DMS153 treated with DMSO at 0.1 percent for 48 hours (cell line): ENCODE measurements around the gene LIN9.
A peak's percentile ranks its signal among the peaks of the same experiment; 100 is the strongest.
"Not testable (repeated sequence)": the region's sequence is repeated elsewhere in the genome, so short reads cannot be mapped to it uniquely, and the experiment has no call there.

ENCODE experiments used
- DNase-seq: peaks from one replicate; lab custom pipeline; 2025; ENCODE audit not compliant: unreplicated experiment; lab: John Stamatoyannopoulos, UW

LIN9 gene

GRCh38 chr1:226216056-226216455 is 92.9 kb downstream of the LIN9 start:
- DNase-seq, result no peak

GRCh38 chr1:226215239-226215638 is 93.7 kb downstream of the LIN9 start:
- DNase-seq, result no peak

- no peak for DNase-seq
These were observed 96.4 kb downstream of the LIN9 start for GRCh38 chr1:226212545-226212944.

- no peak for DNase-seq
These were observed 97.7 kb downstream of the LIN9 start for GRCh38 chr1:226211181-226211821.

- DNase-seq, result no peak
These were observed 98.3 kb downstream of the LIN9 start for GRCh38 chr1:226210571-226211176.

- no peak for DNase-seq
These were observed 99.5 kb downstream of the LIN9 start for GRCh38 chr1:226209307-226210059.

GRCh38 chr1:226207048-226207447 is 101.9 kb downstream of the LIN9 start:
- no peak for DNase-seq

GRCh38 chr1:226204198-226204597 is 104.8 kb downstream of the LIN9 start:
- DNase-seq, result no peak

GRCh38 chr1:226203655-226204054 is 105.3 kb downstream of the LIN9 start:
- no peak for DNase-seq

- DNase-seq, result no peak
These were observed 105.7 kb downstream of the LIN9 start for GRCh38 chr1:226203240-226203639.

GRCh38 chr1:226202666-226203065 is 106.3 kb downstream of the LIN9 start:
- DNase-seq, result not testable (repeated sequence)

GRCh38 chr1:226202246-226202645 is 106.7 kb downstream of the LIN9 start:
- no peak for DNase-seq

GRCh38 chr1:226201029-226201593 is 107.9 kb downstream of the LIN9 start:
- no peak for DNase-seq

GRCh38 chr1:226199971-226200370 is 109.0 kb downstream of the LIN9 start:
- no peak for DNase-seq

- no peak for DNase-seq
These were observed 113.8 kb downstream of the LIN9 start for GRCh38 chr1:226195144-226195543.

GRCh38 chr1:226187380-226187779 is 121.6 kb downstream of the LIN9 start:
- no peak for DNase-seq

- DNase-seq, result no peak
These were observed 122.0 kb downstream of the LIN9 start for GRCh38 chr1:226187019-226187322.

- peak; percentile 80 for DNase-seq
These were observed 122.6 kb downstream of the LIN9 start, which contains the start of gene ACBD3 for GRCh38 chr1:226186124-226187018. Gene ACBD3 (minus strand): TSS chr1:226186741. CDS start chr1:226186675, 66 bp downstream.

GRCh38 chr1:226185141-226186036 is 123.6 kb downstream of the LIN9 start:
- DNase-seq, result no peak
